Activated naive CD8-positive, alpha-beta T cell treated with anti-CD3 and anti-CD28 coated beads, Interleukin-2, amount 50 U/mL, for 16 hours (primary cell): ENCODE data around the gene CCT7.
"Not testable (repeated sequence)": the region's sequence is repeated elsewhere in the genome, so short reads cannot be mapped to it uniquely, and the experiment has no call there.

Source experiments
- DNase-seq: peaks from one replicate; pipeline ENCODE4 v3.0.0-alpha.2; 2020; ENCODE audit warnings: low read depth, low spot score

Gene CCT7

DNA sequence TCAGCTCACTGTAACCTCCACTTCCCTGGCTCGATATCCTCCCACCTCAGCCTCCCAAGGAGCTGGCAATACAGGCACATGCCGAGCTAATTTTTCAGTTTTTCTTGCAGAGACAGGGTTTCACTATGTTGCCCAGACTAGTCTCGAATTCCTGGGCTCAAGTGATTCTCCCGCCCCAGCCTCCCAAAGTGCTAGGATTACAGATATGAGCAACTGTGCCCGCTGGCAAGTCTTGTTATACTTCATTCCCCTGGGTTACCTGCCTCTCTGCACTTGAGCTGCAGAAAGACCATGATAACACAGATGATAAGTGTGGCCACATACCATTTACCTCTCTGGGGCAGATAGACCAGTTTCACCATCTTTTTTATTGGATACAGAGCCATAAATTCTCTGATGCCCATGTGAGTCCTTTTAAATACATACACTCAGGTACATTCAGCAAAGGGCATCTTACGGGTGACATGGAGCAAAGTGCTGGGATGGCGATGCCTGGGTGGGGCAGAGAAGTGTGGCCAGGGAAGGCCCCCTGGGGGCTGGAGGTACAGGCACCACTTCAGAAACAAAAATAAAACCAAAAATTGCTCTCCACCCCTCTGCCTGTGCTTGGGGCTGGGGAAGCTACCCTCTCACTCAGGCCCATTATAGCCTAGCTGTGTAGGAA lies 20.4 kb downstream of the CCT7 start:
- no peak for DNase-seq

- DNase-seq: no peak
Observed at GRCh38 chr2:73255007-73255644, 21.0 kb downstream of the CCT7 start.

GRCh38 chr2:73255907-73256617 lies 22.0 kb downstream of the CCT7 start:
- DNase-seq: no peak

DNA sequence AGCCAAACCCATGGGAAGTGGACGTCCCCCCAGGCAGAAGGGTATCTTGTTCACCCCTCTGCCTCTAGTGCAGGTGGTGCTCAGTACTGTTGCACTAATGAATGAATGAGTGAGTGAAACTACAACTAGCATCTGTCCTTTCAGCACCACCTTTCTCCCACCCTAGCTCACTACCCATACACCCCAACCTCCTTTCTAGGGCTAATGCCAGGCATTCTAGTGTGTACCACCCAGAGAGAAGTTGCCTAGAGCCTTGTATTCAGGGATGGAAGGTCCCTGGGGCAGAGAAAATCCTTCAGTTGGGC lies 22.5 kb downstream of the CCT7 start:
- no peak for DNase-seq

- no peak for DNase-seq
Observed at GRCh38 chr2:73257021-73257420, 22.9 kb downstream of the CCT7 start.

DNA sequence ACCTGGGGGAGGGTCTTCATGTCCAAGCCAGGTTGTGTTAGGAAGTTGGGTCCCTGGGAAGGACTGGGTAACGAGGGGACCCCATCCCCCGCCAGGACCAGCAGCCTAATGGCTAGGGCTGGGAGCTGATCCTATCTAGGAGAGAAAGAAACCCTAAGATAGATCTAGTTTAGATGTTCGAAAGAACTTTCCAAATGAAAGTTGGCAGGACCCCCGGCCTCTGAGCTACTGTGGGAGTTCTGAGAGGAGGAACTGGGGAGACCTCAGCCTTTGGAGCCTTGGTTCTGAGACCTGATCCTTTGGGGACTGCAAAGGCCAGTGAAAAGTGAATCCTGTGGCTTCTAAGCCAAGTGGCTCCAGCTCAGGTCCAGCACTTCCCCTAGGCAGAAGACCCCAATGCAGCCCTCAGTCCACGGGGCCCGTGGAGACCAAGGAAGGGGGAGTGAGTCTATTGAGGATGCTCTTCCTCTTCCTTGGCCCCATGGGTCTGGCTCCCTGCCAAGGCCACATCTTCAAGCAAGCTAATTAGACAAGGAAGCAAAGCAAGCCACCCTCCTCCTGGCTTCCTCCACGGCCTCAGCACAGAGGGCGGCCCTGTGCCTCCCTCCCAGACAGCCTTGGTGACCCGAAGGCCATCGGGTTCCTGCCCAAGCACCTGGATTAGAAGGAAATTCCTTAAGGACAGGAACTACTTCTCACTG lies 23.5 kb downstream of the CCT7 start:
- DNase-seq: no peak

GRCh38 chr2:73258186-73258912 lies 24.2 kb downstream of the CCT7 start:
- no peak for DNase-seq

- no peak for DNase-seq
Observed at GRCh38 chr2:73258913-73259215, 24.8 kb downstream of the CCT7 start.

DNA sequence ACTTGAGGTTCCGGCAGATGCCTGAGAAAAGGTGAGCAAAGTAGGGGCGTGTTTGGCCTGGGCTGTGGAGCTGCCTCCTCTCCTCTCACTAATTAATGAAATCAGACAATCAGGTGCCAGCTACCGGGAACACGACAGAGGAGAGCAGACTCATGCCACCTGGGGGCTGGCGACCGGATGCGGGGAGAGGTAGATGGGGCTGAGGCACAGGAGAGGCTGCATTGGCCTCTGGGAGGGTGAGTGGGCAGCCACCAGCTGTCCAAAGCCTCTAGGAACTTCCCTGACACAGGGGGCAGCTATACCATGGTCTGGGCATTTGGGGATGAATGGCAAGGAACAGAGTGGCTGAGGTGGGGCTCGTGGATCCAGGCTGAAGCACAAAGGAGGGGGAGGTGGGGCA lies 25.2 kb downstream of the CCT7 start:
- no peak for DNase-seq

DNA sequence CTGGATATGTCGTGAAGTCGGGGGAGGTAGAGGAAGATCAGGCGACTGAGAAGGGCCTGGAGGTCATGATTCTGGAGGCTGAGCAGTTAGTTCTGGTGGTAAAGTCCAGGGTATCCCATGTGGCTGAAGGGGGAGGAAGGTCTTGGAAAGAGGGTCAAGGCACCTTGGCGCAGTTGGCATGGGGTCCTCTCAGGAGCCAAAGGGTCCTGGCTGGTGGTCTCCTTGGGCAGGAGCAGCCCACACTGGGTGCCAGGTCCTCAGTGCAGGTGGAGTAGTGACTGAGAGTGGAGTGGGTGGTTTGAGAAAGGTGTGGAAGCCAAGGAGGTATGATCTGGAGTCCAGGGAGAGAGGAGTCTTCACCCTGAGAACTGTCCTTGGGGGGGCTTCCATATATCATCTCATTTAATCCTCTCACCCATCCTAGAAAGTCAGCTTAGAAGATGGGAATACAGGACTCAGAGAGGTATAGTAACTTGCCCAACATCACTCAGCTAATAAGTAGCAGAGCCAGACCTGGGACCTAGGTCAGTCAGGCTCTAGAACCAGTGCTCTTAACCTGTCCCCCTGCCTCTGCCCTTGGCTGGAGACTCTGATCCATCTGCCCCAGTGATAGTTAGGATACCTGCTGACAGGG lies 25.7 kb downstream of the CCT7 start:
- no peak for DNase-seq

DNA sequence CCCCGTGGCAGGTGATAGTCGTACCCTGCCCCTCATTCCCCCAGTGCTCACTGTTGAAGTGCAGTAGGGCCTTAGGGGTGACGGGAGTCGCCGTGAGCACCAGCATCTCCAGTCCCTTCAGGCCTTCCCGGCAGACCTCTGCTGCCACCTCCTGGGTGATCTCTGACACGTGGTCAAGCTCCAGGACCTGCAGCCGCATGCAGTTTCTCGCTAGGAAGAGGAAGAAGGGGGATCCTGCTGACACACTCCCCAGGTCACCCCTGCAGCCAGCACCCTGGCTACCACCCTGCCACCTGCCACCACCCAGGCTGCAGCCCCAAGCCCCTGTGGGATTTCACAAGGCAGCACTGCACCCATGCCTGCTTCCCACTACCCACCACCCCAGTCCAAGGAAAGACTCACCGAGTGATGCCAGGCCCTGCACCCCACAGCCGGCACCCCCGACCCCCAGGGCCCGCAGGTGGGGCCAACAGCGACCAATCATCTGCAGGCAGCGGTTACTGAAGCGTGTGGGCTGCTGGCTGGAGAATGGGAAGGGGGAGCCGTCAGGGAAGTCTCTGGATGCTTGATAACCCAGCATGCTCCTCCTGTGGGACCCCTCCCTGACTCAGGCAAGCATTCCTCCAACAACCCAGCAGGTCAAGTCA lies 26.4 kb downstream of the CCT7 start:
- DNase-seq: no peak

GRCh38 chr2:73262108-73262651 lies 28.1 kb downstream of the CCT7 start:
- no peak for DNase-seq

DNA sequence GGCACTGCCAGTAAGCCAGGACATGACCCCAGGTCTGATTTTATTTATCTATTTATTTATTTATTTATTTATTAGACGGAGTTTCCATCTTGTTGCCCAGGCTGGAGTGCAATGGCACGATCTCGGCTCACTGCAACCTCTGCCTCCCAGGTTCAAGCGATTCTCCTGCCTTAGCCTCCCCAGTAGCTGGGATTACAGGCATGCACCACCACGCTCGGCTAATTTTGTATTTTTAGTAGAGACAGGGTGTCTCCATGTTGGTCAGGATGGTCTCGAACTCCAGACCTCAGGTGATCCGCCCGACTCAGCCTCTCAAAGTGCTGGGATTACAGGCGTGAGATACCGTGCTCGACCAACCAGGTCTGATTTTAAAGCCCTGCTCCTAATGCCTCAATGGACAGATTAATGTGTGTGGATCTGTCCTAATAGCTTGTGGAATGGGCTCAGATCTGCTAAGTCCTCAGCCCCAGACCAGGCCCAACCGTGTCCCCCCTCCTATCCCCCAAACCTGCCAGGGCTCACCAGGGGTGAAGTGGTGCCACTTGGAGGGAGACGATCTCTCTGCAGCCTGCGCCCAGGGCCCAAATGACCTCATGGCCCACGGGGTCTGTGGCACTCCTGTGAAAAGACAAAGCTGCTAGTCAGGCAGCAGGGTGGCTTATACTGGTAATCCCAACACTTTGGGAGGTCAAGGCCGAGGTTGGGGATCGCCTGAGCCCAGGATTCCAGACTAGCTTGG lies 28.8 kb downstream of the CCT7 start:
- not testable (repeated sequence) for DNase-seq

GRCh38 chr2:73263540-73264331 lies 29.6 kb downstream of the CCT7 start:
- no peak for DNase-seq

DNA sequence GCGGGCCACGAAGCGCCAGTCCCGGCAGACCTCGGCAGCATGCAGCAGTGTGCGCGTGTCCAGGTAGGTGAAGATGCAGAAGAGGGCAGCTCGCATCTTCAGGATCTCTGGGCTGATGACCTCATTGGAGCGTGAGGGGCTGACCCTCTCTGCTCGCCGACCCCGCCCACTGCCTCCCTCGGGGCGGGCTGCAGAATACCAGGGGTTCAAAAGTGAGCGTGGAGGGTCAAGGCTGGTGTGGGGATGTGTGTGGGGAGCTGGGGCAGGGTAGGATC lies 30.2 kb downstream of the CCT7 start:
- no peak for DNase-seq

DNA sequence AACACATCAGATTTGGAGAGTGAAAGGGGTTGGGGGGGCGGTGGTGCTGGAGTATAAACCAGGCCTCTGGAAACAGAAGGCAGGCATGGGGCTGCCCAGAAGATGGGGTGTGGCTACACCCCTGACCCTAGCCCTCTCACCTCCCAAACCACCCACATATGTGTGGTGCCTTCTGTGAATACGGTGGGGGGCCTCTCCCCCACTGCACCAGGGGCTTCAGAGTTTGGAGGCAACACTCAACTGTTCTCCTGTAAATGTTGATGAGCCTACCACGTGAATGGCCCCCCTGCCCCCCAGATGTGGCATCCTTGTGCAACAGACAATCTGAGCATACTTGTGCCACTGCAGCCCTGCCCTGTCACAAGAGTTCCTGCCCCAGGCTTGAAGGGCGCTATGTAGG lies 30.7 kb downstream of the CCT7 start:
- DNase-seq: no peak

DNA sequence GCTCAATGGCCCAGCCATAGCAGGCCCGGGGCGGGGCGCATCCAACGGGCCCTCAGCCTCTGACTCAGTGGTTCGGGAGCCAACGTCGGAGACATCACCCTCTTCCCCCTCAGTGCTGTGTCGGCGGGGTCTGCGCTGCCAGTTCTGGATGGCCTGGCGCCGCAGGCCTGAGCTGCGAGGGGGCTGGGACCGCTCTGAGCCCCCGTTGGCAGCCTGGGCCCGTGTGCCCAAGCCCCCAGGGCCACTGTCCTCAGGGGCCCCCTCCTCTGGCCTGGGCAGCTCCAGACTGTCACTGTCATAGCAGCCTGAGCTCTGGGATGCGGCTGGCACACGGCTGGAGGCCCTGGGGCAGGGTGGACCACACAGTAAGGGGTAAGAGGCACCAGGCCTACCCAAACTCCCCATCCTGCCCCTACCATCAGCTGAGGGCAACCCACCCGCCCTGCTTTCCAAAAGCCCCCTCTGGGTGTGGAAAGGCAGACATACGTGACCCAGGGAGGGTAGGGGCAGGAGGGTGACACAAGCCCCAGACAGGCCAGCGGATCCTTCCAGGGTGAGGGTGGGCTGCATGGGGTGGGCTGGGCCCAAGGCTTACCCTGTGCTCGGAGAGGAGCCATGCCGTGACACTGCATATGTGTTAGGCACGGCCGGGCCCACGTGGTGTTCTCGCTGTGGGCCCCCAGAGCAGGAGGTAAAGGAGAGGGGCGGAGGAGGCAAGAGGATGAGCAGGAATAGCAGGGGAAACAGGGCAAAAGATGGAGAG lies 31.4 kb downstream of the CCT7 start:
- no peak for DNase-seq

- no peak for DNase-seq
Observed at GRCh38 chr2:73266061-73266901, 32.2 kb downstream of the CCT7 start.
